Testis (tissue), 3 donors: Measurements from ENCODE around the gene ARHGEF10L. TPM values are rescaled to one million over a fixed set of nuclear protein-coding genes. Genes with fewer than 3 reads are reported as not detected.

Experiments used
- DNase-seq: peaks from one replicate; pipeline ENCODE4 v3.0.0-alpha.2; 2019
- H3K27ac ChIP-seq, 2 donors: fragments of 200-600 bp; sonication (generic); one replicate each; pipeline ENCODE4 v1.5.1; 2019
- H3K27me3 ChIP-seq: fragments of 200-600 bp; sonication (generic); one replicate; pipeline ENCODE4 v1.5.1; 2019
- H3K36me3 ChIP-seq: fragments of 200-600 bp; sonication (generic); one replicate; pipeline ENCODE4 v1.5.1; 2017; ENCODE audit warnings: low read depth; ENCODE audit errors: missing control alignments
- H3K4me1 ChIP-seq: fragments of 200-600 bp; sonication (generic); one replicate; pipeline ENCODE4 v1.5.1; 2019
- H3K4me3 ChIP-seq, 2 donors: fragments of 200-600 bp; sonication (generic); one replicate each; pipeline ENCODE4 v1.5.1; 2017 to 2019
- H3K9me3 ChIP-seq: fragments of 200-600 bp; sonication (generic); one replicate; pipeline ENCODE4 v1.5.1; 2017
- POLR2A ChIP-seq: fragments of 450-650 bp; IDR thresholded peaks from one replicate; pipeline ENCODE4 v1.6.1; 2017; ENCODE audit warnings: antibody characterized with exemption, mild to moderate bottlenecking, moderate library complexity
- WGBS, 2 donors: methylation state at CpG; one replicate each; pipeline ENCODE4 v1.1.5; 2018; 5-methylcytosine and 5-hydroxymethylcytosine counted together
- intact Hi-C: fragments of 100-400 bp; cut with DNase I; formaldehyde crosslinking; loops from one replicate; pipeline ENCODE4 v1.15.1; 2023; ENCODE audit warnings: low total_unique reads
- polyA plus RNA-seq: library from polyadenylated mRNA; stranded (reverse); fragments of 350-450 nt; fragmentation: Illumina TruSeq; extraction: RNeasy Lipid Tissue Mini Kit (QIAGEN cat#74804); gene quantifications from one replicate; pipeline ENCODE4 v1.2.3, GENCODE V29; 2014; ENCODE audit warnings: low read depth, low replicate concordance; ENCODE audit not compliant: insufficient read depth
- total RNA-seq, 2 donors: library from RNA; depleted of rRNA; stranded (reverse); fragments of >200 nt; gene quantifications; one replicate each; pipeline ENCODE4 v1.2.3, GENCODE V29; 2016
- TF ChIP-seq, protein P1 (sequence below), 3 experiments: fragments of 450-650 bp in 2 of 3; fragments of 200-600 bp in 1 of 3; sonication (generic) in 1 of 3; IDR thresholded peaks; one replicate each; pipeline ENCODE4 v1.5.1; 2016 to 2019; ENCODE audit warnings: antibody characterized with exemption in 3 of 3, mild to moderate bottlenecking in 2 of 3, moderate library complexity in 1 of 3

Gene ARHGEF10L
- total and polyA plus RNA-seq, 3 donors from 2014 or later: 13.5 to 20.3 (median 18.4) TPM

DNA sequence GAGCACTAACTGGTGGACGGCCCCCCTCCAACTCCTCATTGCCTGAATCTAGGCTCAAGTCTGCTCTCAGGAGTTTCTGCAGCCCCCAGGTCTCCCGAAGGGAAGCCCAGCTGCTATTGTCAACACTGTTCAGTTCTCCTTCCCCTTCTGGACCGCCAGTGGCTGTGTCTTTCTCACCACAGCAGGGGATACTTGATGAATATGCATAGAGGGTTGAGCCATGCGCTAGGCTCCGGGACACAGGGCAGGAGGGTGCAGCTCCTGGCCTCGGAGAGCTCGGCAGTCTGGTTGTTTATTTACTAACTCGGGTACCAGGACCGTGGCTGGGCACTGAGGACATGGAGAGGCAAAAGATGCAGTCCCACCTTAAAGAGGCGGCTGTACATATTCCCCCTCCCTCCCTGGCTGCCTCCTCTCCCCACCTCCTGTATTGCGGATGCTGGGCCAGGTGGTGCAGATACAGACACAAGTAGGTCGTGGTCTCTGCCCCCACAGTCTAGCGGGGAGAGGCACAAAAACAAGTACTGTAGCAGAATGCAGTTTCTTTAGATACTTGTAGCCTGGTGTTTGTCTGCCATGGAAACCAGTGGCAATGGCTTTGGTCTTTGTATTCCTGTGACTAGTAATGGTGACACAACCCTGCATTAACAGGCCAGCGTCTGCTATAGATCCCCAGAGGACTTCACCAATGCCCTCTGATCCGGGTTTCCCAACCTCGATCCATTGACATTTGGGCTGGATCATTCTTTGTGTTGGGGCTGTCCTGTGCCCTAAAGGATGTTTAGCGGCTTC, 26.2 kb downstream of the ARHGEF10L start:
- Histone ChIP-seq H3K36me3 (no peaks in the 10 kb centered on the region), H3K4me3 (no peak overlapping the region), H3K27me3 (no peaks in the 10 kb centered on the region), H3K9me3 (no peaks in the 10 kb centered on the region), H3K4me1 (peaks cover 48% of the 10 kb centered on the region), H3K27ac (peak overlapping the region in 1 of 2 donors; percentile 19)
- DNase-seq: no peak
- TF ChIP-seq POLR2A: no peak
- TF ChIP-seq, protein P1, sequence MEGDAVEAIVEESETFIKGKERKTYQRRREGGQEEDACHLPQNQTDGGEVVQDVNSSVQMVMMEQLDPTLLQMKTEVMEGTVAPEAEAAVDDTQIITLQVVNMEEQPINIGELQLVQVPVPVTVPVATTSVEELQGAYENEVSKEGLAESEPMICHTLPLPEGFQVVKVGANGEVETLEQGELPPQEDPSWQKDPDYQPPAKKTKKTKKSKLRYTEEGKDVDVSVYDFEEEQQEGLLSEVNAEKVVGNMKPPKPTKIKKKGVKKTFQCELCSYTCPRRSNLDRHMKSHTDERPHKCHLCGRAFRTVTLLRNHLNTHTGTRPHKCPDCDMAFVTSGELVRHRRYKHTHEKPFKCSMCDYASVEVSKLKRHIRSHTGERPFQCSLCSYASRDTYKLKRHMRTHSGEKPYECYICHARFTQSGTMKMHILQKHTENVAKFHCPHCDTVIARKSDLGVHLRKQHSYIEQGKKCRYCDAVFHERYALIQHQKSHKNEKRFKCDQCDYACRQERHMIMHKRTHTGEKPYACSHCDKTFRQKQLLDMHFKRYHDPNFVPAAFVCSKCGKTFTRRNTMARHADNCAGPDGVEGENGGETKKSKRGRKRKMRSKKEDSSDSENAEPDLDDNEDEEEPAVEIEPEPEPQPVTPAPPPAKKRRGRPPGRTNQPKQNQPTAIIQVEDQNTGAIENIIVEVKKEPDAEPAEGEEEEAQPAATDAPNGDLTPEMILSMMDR (IDR thresholded peaks at IDR 0.05): no peak
- intact Hi-C loops: no loop called here
- 47 to 71% methylated on average over 15 to 17 of the region's 17 CpGs for WGBS, 2 donors

DNA sequence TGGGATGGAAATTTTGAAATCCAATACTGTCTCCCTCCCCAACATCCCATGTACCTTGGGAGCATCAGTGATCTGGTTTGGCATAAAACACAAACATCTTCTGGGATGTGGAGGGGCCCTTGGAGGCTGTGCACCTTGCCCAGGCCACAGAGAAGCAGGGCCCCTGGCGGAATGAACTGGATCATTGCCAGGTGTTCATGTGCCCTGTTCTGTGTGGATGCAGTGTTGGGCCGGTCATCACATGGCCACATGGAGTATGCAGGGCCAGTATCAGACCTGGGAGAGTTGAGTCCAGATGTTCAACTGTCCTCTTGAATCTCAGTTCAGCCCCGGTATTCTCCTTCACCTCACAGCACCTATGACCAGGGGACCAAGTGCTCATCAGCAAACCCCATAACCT, 26.9 kb downstream of the ARHGEF10L start:
- no peak overlapping the region for H3K27ac ChIP-seq
- TF ChIP-seq, protein P1 (IDR thresholded peaks at IDR 0.05): no peak
- no peak for TF ChIP-seq POLR2A

DNA sequence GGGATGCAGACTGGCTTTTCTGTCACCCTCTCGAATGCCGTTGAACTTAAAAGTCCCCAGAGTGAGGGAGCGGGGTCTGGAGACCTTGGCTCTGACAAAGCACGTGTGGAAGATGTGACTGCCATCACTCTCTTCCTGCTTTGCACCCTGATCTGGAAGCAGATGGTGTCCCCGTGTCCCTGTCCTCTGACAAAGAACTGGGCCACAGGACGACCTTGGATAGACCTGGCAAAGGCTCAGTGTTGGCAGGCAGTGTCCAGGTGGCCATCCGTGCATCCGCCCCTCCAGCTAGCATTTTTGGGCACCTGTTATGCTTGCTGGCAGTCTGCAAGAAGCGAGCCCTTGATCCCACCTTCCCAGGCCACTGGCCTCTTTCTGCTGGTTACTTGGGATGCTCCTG, 27.4 kb downstream of the ARHGEF10L start:
- H3K27ac ChIP-seq: peak overlapping the region in 1 of 2 donors; percentile 91
- H3K36me3 ChIP-seq: no peaks in the 10 kb centered on the region
- TF ChIP-seq POLR2A: no peak
- TF ChIP-seq, protein P1 (IDR thresholded peaks at IDR 0.05): no peak
- H3K9me3 ChIP-seq: no peaks in the 10 kb centered on the region
- H3K27me3 ChIP-seq: no peaks in the 10 kb centered on the region
- 81 to 88% methylated on average over 9 of the region's 9 CpGs for WGBS, 2 donors
- intact Hi-C loops: no loop called here
- peaks cover 35% of the 10 kb centered on the region for H3K4me1 ChIP-seq
- no peak for DNase-seq
- H3K4me3 ChIP-seq: no peak overlapping the region

More for the DNA sequence above, 26.9 kb downstream of the ARHGEF10L start:
- intact Hi-C loops: no loop called here
- H3K36me3 ChIP-seq: no peaks in the 10 kb centered on the region
- 77 to 100% methylated on average over 2 to 3 of the region's 3 CpGs for WGBS, 2 donors
- H3K4me1 ChIP-seq: peaks cover 40% of the 10 kb centered on the region
- H3K27me3 ChIP-seq: no peaks in the 10 kb centered on the region
- no peak overlapping the region for H3K4me3 ChIP-seq
- DNase-seq: no peak
- no peaks in the 10 kb centered on the region for H3K9me3 ChIP-seq

DNA sequence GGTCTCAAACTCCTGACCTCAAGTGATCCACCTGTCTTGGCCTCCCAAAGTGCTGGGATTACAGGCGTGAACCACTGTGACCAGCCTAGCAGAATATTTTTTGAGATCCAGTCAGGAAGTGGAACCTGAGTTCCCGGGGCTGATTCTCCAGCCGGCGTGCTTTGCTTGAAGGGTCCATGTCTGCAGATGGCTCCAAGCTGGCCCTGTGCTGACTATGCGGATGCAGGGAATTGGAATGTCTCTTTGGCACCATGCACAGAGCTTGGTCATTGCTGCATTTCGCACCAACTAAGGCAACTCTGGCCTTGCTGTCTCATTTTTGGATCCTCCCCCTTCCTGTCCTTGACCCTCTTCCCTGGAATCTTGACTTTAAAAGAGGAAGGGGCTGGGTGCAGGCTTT, 28.1 kb downstream of the ARHGEF10L start:
- TF ChIP-seq, protein P1 (IDR thresholded peaks at IDR 0.05): no peak
- TF ChIP-seq POLR2A: no peak
- peak; percentile 37 for DNase-seq
- peaks cover 34% of the 10 kb centered on the region for H3K4me1 ChIP-seq
- no peaks in the 10 kb centered on the region for H3K36me3 ChIP-seq
- peak overlapping the region; percentile 84 to 91 for H3K27ac ChIP-seq
- H3K4me3 ChIP-seq: no peak overlapping the region
- 42 to 47% methylated on average over 6 of the region's 6 CpGs for WGBS, 2 donors
- intact Hi-C loops: no loop called here
- no peaks in the 10 kb centered on the region for H3K9me3 ChIP-seq
- H3K27me3 ChIP-seq: no peaks in the 10 kb centered on the region
